GM19328 (cell line): Measurements from ENCODE around the gene PLEKHA4.
"Not testable (repeated sequence)": the region's sequence is repeated elsewhere in the genome, so short reads cannot be mapped to it uniquely, and the experiment has no call there.

Experiments
- ATAC-seq: cut with Tn5 transposase; IDR thresholded peaks from one replicate; pipeline ENCODE4 v1.9.1; 2021; ENCODE audit warnings: mild to moderate bottlenecking, moderate library complexity; ENCODE audit not compliant: unreplicated experiment

PLEKHA4 gene

GRCh38 chr19:48889496-48889895 lies 21.1 kb upstream of the PLEKHA4 start:
- ATAC-seq, result not testable (repeated sequence)

GRCh38 chr19:48887861-48888612 lies 19.6 kb upstream of the PLEKHA4 start:
- ATAC-seq, result no peak

- no peak for ATAC-seq
These were observed 15.3 kb upstream of the PLEKHA4 start for GRCh38 chr19:48883726-48884125.

- no peak for ATAC-seq
These were observed 13.6 kb upstream of the PLEKHA4 start for GRCh38 chr19:48881741-48882657.

- ATAC-seq, result not testable (repeated sequence)
These were observed 11.3 kb upstream of the PLEKHA4 start for GRCh38 chr19:48879696-48880095.

GRCh38 chr19:48879025-48879637 lies 10.7 kb upstream of the PLEKHA4 start:
- no peak for ATAC-seq

- ATAC-seq, result no peak
These were observed 10.0 kb upstream of the PLEKHA4 start for GRCh38 chr19:48878196-48879024.

- ATAC-seq, result no peak
These were observed 9.4 kb upstream of the PLEKHA4 start for GRCh38 chr19:48877855-48878195.

GRCh38 chr19:48876043-48876981 lies 7.9 kb upstream of the PLEKHA4 start:
- not testable (repeated sequence) for ATAC-seq

GRCh38 chr19:48874303-48875135 lies 6.1 kb upstream of the PLEKHA4 start:
- no peak for ATAC-seq

GRCh38 chr19:48873476-48874302 lies 5.3 kb upstream of the PLEKHA4 start:
- ATAC-seq, result no peak

GRCh38 chr19:48872884-48873475 lies 4.6 kb upstream of the PLEKHA4 start:
- no peak for ATAC-seq

- ATAC-seq, result peak; percentile 46
These were observed 3.9 kb upstream of the PLEKHA4 start, which contains the start of gene PPP1R15A for GRCh38 chr19:48872182-48872883. Gene PPP1R15A, plus strand, starts transcription at chr19:48872421. Its CDS starts 813 bp downstream, at chr19:48873234.

GRCh38 chr19:48871471-48872181 lies 3.2 kb upstream of the PLEKHA4 start:
- ATAC-seq, result not testable (repeated sequence)

- ATAC-seq, result no peak
These were observed 1.6 kb upstream of the PLEKHA4 start for GRCh38 chr19:48870048-48870447.

- no peak for ATAC-seq
These were observed 687 bp downstream of the PLEKHA4 start for GRCh38 chr19:48867746-48868113.
